Ovary (tissue), 3 donors: ENCODE results near the gene ZNF14.
A peak's percentile ranks its signal among the peaks of the same experiment; 100 is the strongest.

Source experiments
- CTCF ChIP-seq, 3 donors: fragments of 450-650 bp in 2 of 3; fragments of 200-600 bp in 1 of 3; IDR thresholded peaks; one replicate each; pipeline versions ENCODE4 v1.5.1 to v1.8.0; 2016 to 2022; ENCODE audit warnings: antibody characterized with exemption in 3 of 3, mild to moderate bottlenecking in 1 of 3
- POLR2A ChIP-seq: fragments of 450-650 bp; IDR thresholded peaks from one replicate; pipeline ENCODE4 v1.6.1; 2017; ENCODE audit warnings: antibody characterized with exemption, mild to moderate bottlenecking, moderate library complexity
- donor health status: DM: no; HTN: no; CAD: no.

- TF ChIP-seq CTCF (IDR thresholded peaks at IDR 0.05) (peak in 1 of 3 donors; percentile 4), POLR2A (peak; percentile 88)
Observed at GRCh38 chr19:19732579-19733501, at the start of gene ZNF14.
